ENCODE results near the gene BCAS3. TPM values are rescaled to one million over a fixed set of nuclear protein-coding genes. Genes with fewer than 3 reads are reported as not detected.
"Not testable (repeated sequence)": the region's sequence is repeated elsewhere in the genome, so short reads cannot be mapped to it uniquely, and the experiment has no call there.

The BCAS3 gene
- polyA plus RNA-seq, 1 donor = 29.1 TPM

- no peak for DNase-seq
Measured at GRCh38 chr17:61000911-61001310, 323.3 kb downstream of the BCAS3 start.

GRCh38 chr17:61002316-61002736 lies 324.7 kb downstream of the BCAS3 start:
- DNase-seq = peak; percentile 50

- DNase-seq = no peak
Measured at GRCh38 chr17:61005358-61005757, 327.7 kb downstream of the BCAS3 start.

GRCh38 chr17:61005958-61006357 lies 328.3 kb downstream of the BCAS3 start:
- not testable (repeated sequence) for DNase-seq

- DNase-seq = no peak
Measured at GRCh38 chr17:61007980-61008379, 330.3 kb downstream of the BCAS3 start.

GRCh38 chr17:61009663-61010062 lies 332.0 kb downstream of the BCAS3 start:
- no peak for DNase-seq

- DNase-seq = no peak
Measured at GRCh38 chr17:61010661-61011170, 333.1 kb downstream of the BCAS3 start.

- no peak for DNase-seq
Measured at GRCh38 chr17:61011251-61011650, 333.6 kb downstream of the BCAS3 start.

GRCh38 chr17:61015966-61016365 lies 338.3 kb downstream of the BCAS3 start:
- no peak for DNase-seq

GRCh38 chr17:61017317-61018006 lies 339.8 kb downstream of the BCAS3 start:
- DNase-seq = no peak

GRCh38 chr17:61018938-61019337 lies 341.3 kb downstream of the BCAS3 start:
- DNase-seq = no peak

- DNase-seq = no peak
Measured at GRCh38 chr17:61023996-61024395, 346.3 kb downstream of the BCAS3 start.

- no peak for DNase-seq
Measured at GRCh38 chr17:61026818-61027217, 349.2 kb downstream of the BCAS3 start.

- DNase-seq = no peak
Measured at GRCh38 chr17:61029181-61029580, 351.5 kb downstream of the BCAS3 start.

GRCh38 chr17:61040666-61041065 lies 363.0 kb downstream of the BCAS3 start:
- DNase-seq = no peak

- DNase-seq = not testable (repeated sequence)
Measured at GRCh38 chr17:61042348-61042747, 364.7 kb downstream of the BCAS3 start.

GRCh38 chr17:61047515-61047914 lies 369.9 kb downstream of the BCAS3 start:
- no peak for DNase-seq

- DNase-seq = no peak
Measured at GRCh38 chr17:61048376-61049106, 370.9 kb downstream of the BCAS3 start.

- DNase-seq = no peak
Measured at GRCh38 chr17:61053469-61053868, 375.8 kb downstream of the BCAS3 start.

GRCh38 chr17:61054436-61054835 lies 376.8 kb downstream of the BCAS3 start:
- DNase-seq = no peak

- DNase-seq = no peak
Measured at GRCh38 chr17:61057257-61057656, 379.6 kb downstream of the BCAS3 start.

- DNase-seq = no peak
Measured at GRCh38 chr17:61058066-61058465, 380.4 kb downstream of the BCAS3 start.

GRCh38 chr17:61063528-61063927 lies 385.9 kb downstream of the BCAS3 start:
- no peak for DNase-seq

All from left kidney (tissue), 2 donors.